Smooth muscle cell (in vitro differentiated cells): Measurements from ENCODE around the gene GNAT1. TPM values are rescaled to one million over a fixed set of nuclear protein-coding genes. Genes with fewer than 3 reads are reported as not detected.

Experiments used
- DNase-seq: peaks from one replicate; lab custom pipeline; 2025; ENCODE audit not compliant: unreplicated experiment; lab: John Stamatoyannopoulos, UW
- H2AFZ ChIP-seq: fragments of 200-600 bp; sonication (generic); 2 replicates; pipeline ENCODE4 v1.6.0; 2016; ENCODE audit warnings: antibody characterized with exemption, low read depth, mild to moderate bottlenecking
- H3F3A ChIP-seq: fragments of 200-600 bp; sonication (generic); 2 replicates; pipeline ENCODE4 v1.6.0; 2017; ENCODE audit warnings: antibody characterized with exemption, low read depth
- H3K27ac ChIP-seq: fragments of 200-600 bp; sonication (generic); 2 replicates; pipeline ENCODE4 v1.5.1; 2016; ENCODE audit warnings: low read depth, mild to moderate bottlenecking
- H3K27me3 ChIP-seq: fragments of 200-600 bp; sonication (generic); 2 replicates; pipeline ENCODE4 v1.6.1; 2016; ENCODE audit warnings: low read depth, mild to moderate bottlenecking
- H3K36me3 ChIP-seq: fragments of 200-600 bp; sonication (generic); 2 replicates; pipeline ENCODE4 v1.5.1; 2016; ENCODE audit warnings: low read depth
- H3K4me1 ChIP-seq: fragments of 200-600 bp; sonication (generic); 2 replicates; pipeline ENCODE4 v1.5.1; 2016; ENCODE audit warnings: low read depth
- H3K4me2 ChIP-seq: fragments of 200-600 bp; sonication (generic); 2 replicates; pipeline ENCODE4 v1.6.0; 2016; ENCODE audit warnings: mild to moderate bottlenecking
- H3K4me3 ChIP-seq: fragments of 200-600 bp; sonication (generic); 2 replicates; pipeline ENCODE4 v1.5.1; 2016; ENCODE audit warnings: mild to moderate bottlenecking
- H3K79me2 ChIP-seq: fragments of 200-600 bp; sonication (generic); 2 replicates; pipeline ENCODE4 v1.6.0; 2016; ENCODE audit warnings: low read depth, mild to moderate bottlenecking
- H3K9ac ChIP-seq: fragments of 200-600 bp; sonication (generic); 2 replicates; pipeline ENCODE4 v1.6.0; 2016; ENCODE audit warnings: low read depth
- H3K9me3 ChIP-seq: fragments of 200-600 bp; sonication (generic); replicated peaks from 2 replicates; pipeline ENCODE4 v1.5.1; 2016; ENCODE audit warnings: low read depth
- H4K20me1 ChIP-seq: fragments of 200-600 bp; sonication (generic); 2 replicates; pipeline ENCODE4 v1.6.0; 2016; ENCODE audit warnings: low read depth
- CTCF ChIP-seq: fragments of 200-600 bp; sonication (generic); IDR thresholded peaks from 2 replicates; pipeline ENCODE4 v1.5.1; 2017; ENCODE audit warnings: borderline replicate concordance, mild to moderate bottlenecking, antibody characterized with exemption; ENCODE audit not compliant: insufficient read depth, poor library complexity, severe bottlenecking
- WGBS: methylation state at CpG from one replicate; pipeline ENCODE4 v1.1.7; 2016; ENCODE audit warnings: low lambda C conversion rate; 5-methylcytosine and 5-hydroxymethylcytosine counted together
- polyA plus RNA-seq: library from polyadenylated mRNA; unstranded; fragments of >200 nt; fragmentation: Nextera tagmentation; extraction: Ambion mirVana; gene quantifications from 2 replicates; pipeline ENCODE4 v1.2.1, GENCODE V29; 2016
- total RNA-seq: library from RNA; depleted of rRNA; stranded (reverse); fragments of >200 nt; gene quantifications from 2 replicates; pipeline ENCODE4 v1.2.3, GENCODE V29; 2014

The GNAT1 gene
- total and polyA plus RNA-seq, 2 experiments from 2014 or later: not detected

- H3K4me3 ChIP-seq: no peak overlapping the region
- no peak for DNase-seq
- WGBS: 95% methylated on average over 7 of the region's 7 CpGs
- H3F3A ChIP-seq: no peaks in the 10 kb centered on the region
- no peak overlapping the region for H3K9ac ChIP-seq
- H4K20me1 ChIP-seq: no peaks in the 10 kb centered on the region
- H3K4me1 ChIP-seq: no peaks in the 10 kb centered on the region
- no peaks in the 10 kb centered on the region for H3K79me2 ChIP-seq
- no peak overlapping the region for H2AFZ ChIP-seq
- H3K4me2 ChIP-seq: no peak overlapping the region
- H3K27me3 ChIP-seq: peaks cover 5% of the 10 kb centered on the region
- no peaks in the 10 kb centered on the region for H3K9me3 ChIP-seq
- no peaks in the 10 kb centered on the region for H3K36me3 ChIP-seq
- no peak for TF ChIP-seq CTCF
- no peak overlapping the region for H3K27ac ChIP-seq
Observed at GRCh38 chr3:50189989-50190388, 1.4 kb upstream of the GNAT1 start.

GRCh38 chr3:50192124-50192523 is 714 bp downstream of the GNAT1 start:
- DNase-seq: no peak
- Histone ChIP-seq H3K36me3 (no peaks in the 10 kb centered on the region), H3K9me3 (no peaks in the 10 kb centered on the region), H3F3A (no peaks in the 10 kb centered on the region), H4K20me1 (no peaks in the 10 kb centered on the region), H3K27me3 (peaks cover 5% of the 10 kb centered on the region), H3K4me3 (no peak overlapping the region), H3K4me1 (no peaks in the 10 kb centered on the region), H3K79me2 (no peaks in the 10 kb centered on the region), H3K27ac (no peak overlapping the region), H2AFZ (no peak overlapping the region), H3K9ac (no peak overlapping the region), H3K4me2 (no peak overlapping the region)
- TF ChIP-seq CTCF: no peak
- whole genome bisulfite sequencing: 90% methylated on average over 8 of the region's 8 CpGs

GRCh38 chr3:50192689-50193141 is 1.3 kb downstream of the GNAT1 start:
- Histone ChIP-seq H3K27me3 (peaks cover 5% of the 10 kb centered on the region), H3K36me3 (no peaks in the 10 kb centered on the region), H3K4me2 (no peak overlapping the region), H3K4me3 (no peak overlapping the region), H3K9ac (no peak overlapping the region), H3F3A (no peaks in the 10 kb centered on the region), H3K79me2 (no peaks in the 10 kb centered on the region), H4K20me1 (no peaks in the 10 kb centered on the region), H3K4me1 (no peaks in the 10 kb centered on the region), H2AFZ (no peak overlapping the region), H3K9me3 (no peaks in the 10 kb centered on the region), H3K27ac (no peak overlapping the region)
- 50% methylated on average over 21 of the region's 21 CpGs for WGBS
- DNase-seq: peak; percentile 50
- TF ChIP-seq CTCF: peak; percentile 92

- H3F3A ChIP-seq: no peaks in the 10 kb centered on the region
- no peaks in the 10 kb centered on the region for H4K20me1 ChIP-seq
- H2AFZ ChIP-seq: no peak overlapping the region
- H3K9ac ChIP-seq: no peak overlapping the region
- no peak for DNase-seq
- H3K4me1 ChIP-seq: no peaks in the 10 kb centered on the region
- no peak for TF ChIP-seq CTCF
- H3K36me3 ChIP-seq: no peaks in the 10 kb centered on the region
- H3K79me2 ChIP-seq: no peaks in the 10 kb centered on the region
- peaks cover 5% of the 10 kb centered on the region for H3K27me3 ChIP-seq
- H3K27ac ChIP-seq: no peak overlapping the region
- 94% methylated on average over 36 of the region's 36 CpGs for WGBS
- no peak overlapping the region for H3K4me2 ChIP-seq
- H3K9me3 ChIP-seq: no peaks in the 10 kb centered on the region
- H3K4me3 ChIP-seq: no peak overlapping the region
Observed at GRCh38 chr3:50193286-50193685, 1.9 kb downstream of the GNAT1 start.
